GM21529 (cell line): ENCODE results near the gene LRP5.

Experiments used
- ATAC-seq: cut with Tn5 transposase; IDR thresholded peaks from one replicate; pipeline ENCODE4 v1.9.1; 2021; ENCODE audit not compliant: unreplicated experiment

The LRP5 gene

GRCh38 chr11:68345776-68346461, 33.5 kb downstream of the LRP5 start:
- ATAC-seq = no peak

- no peak for ATAC-seq
These were observed 34.0 kb downstream of the LRP5 start for GRCh38 chr11:68346462-68346790.

- no peak for ATAC-seq
These were observed 35.0 kb downstream of the LRP5 start for GRCh38 chr11:68347345-68347744.

- ATAC-seq = no peak
These were observed 35.5 kb downstream of the LRP5 start for GRCh38 chr11:68347841-68348240.

- ATAC-seq = no peak
These were observed 37.3 kb downstream of the LRP5 start for GRCh38 chr11:68349461-68350249.

- ATAC-seq = no peak
These were observed 38.5 kb downstream of the LRP5 start for GRCh38 chr11:68350759-68351449.

- no peak for ATAC-seq
These were observed 39.3 kb downstream of the LRP5 start for GRCh38 chr11:68351450-68352275.

- ATAC-seq = no peak
These were observed 40.2 kb downstream of the LRP5 start for GRCh38 chr11:68352591-68352990.

- ATAC-seq = no peak
These were observed 40.7 kb downstream of the LRP5 start for GRCh38 chr11:68353118-68353517.

- no peak for ATAC-seq
These were observed 41.3 kb downstream of the LRP5 start for GRCh38 chr11:68353669-68354068.

GRCh38 chr11:68354148-68354872, 41.9 kb downstream of the LRP5 start:
- ATAC-seq = no peak

GRCh38 chr11:68355471-68355870, 43.1 kb downstream of the LRP5 start:
- no peak for ATAC-seq

GRCh38 chr11:68357568-68357967, 45.2 kb downstream of the LRP5 start:
- no peak for ATAC-seq

GRCh38 chr11:68358416-68358815, 46.0 kb downstream of the LRP5 start:
- ATAC-seq = no peak

GRCh38 chr11:68361702-68362101, 49.3 kb downstream of the LRP5 start:
- ATAC-seq = no peak

GRCh38 chr11:68362801-68363379, 50.5 kb downstream of the LRP5 start:
- no peak for ATAC-seq

- no peak for ATAC-seq
These were observed 51.4 kb downstream of the LRP5 start for GRCh38 chr11:68363776-68364175.

GRCh38 chr11:68364581-68364980, 52.2 kb downstream of the LRP5 start:
- ATAC-seq = no peak

GRCh38 chr11:68365943-68366435, 53.6 kb downstream of the LRP5 start:
- no peak for ATAC-seq

GRCh38 chr11:68367252-68367651, 54.9 kb downstream of the LRP5 start:
- ATAC-seq = no peak
